Activated T-cell treated with anti-CD3 and anti-CD28 coated beads for 48 hours (primary cell): Measurements from ENCODE around the gene PRPF19.

Source experiments
- DNase-seq: peaks from one replicate; pipeline ENCODE4 v3.0.0-alpha.2; 2020; ENCODE audit warnings: low read depth

Gene PRPF19

GRCh38 chr11:60857378-60858232 is 48.8 kb downstream of the PRPF19 start:
- no peak for DNase-seq

- no peak for DNase-seq
Measured at GRCh38 chr11:60855726-60856633, 50.4 kb downstream of the PRPF19 start, which contains the start of gene PTGDR2. Gene PTGDR2, minus strand, starts transcription at chr11:60855950. Its CDS starts 2,228 bp downstream, at chr11:60853722.

DNA sequence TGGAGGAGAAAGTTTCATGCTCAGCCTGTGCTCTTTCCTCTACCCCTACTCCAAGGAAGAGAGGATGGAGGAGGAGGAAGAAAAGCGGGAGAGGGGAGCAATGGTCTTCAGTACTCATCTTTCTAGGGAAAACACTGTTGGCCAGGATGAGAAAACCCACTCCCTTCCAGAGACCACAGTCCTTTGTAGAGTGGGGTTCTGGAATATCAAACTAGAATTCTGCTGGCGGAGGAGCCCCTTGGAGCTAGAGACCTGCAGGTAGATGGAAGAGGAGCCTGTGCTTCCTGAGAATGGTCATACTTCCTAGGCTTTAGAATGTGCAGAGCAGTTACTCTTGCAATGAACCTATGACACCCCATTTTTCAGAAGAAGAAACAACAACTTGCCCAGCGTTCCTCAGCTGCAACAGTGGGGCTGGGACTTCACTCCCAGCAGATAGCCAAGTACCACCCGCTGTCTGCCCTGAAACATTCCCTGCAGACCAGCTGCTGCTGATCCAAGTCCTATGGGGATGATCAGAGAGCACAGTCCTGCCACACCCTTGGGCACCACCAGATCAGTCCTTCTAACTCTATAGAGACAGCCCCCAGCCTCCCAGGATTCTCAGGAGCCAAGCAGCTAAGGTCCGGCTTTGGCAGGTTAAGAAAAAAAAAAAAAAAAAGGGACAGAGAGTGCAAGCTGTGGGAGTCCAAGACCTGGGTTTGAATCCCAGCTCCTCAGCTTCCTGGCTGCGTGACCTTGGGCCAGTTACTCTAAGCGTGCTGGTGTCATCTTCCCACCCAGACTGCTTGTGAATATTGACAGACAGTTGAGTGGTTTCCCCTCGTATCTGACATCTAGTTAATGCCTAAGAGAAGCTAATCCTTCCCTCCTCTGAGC is 51.3 kb downstream of the PRPF19 start:
- DNase-seq, result no peak

- DNase-seq, result no peak
Measured at GRCh38 chr11:60854140-60854846, 52.1 kb downstream of the PRPF19 start.

- DNase-seq, result no peak
Measured at GRCh38 chr11:60852982-60853950, 53.1 kb downstream of the PRPF19 start.

- no peak for DNase-seq
Measured at GRCh38 chr11:60852117-60852981, 54.0 kb downstream of the PRPF19 start.

GRCh38 chr11:60851327-60852104 is 54.9 kb downstream of the PRPF19 start:
- no peak for DNase-seq

DNA sequence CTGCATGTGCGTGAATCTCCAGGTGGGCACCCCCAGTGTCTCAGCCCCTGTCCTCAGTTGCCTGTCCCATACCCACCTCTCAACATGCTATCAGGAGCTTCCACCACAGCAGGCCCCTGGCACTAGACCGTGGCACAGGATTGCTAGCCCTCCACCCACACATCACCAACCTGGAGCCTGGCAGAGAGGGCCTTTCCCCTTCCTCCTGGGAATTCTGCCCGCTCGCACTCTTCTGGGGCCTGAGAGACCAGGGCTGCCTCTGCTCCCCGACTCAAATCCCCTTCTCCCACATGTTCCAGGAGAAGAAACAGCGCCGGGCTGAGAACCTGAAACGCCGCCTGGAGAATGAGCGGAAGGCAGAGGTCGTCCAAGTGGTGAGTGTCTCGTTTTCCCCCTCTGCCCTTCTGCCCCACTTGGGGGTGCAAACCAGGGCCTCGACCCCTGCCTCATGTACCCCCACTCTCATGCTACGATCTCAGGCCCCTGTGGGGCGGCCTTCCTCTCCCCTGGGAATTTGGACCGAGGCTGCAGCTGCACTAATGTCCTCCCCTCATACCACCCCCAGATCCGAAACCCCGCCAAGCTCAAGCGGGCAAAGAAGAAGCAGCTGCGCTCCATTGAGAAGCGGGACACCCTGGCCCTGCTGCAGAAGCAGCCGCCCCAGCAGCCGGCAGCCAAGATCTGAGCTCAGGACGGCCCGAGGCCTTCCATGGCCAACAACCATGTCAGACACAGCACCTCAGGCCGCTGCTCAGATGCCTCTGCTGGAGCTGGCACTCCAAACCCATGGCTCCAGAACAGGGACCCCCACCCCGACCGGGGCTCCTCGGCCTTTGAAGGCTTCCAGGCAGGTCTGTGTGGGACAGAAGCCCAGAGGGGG is 56.5 kb downstream of the PRPF19 start:
- no peak for DNase-seq

- DNase-seq, result no peak
Measured at GRCh38 chr11:60848714-60849151, 57.7 kb downstream of the PRPF19 start.

DNA sequence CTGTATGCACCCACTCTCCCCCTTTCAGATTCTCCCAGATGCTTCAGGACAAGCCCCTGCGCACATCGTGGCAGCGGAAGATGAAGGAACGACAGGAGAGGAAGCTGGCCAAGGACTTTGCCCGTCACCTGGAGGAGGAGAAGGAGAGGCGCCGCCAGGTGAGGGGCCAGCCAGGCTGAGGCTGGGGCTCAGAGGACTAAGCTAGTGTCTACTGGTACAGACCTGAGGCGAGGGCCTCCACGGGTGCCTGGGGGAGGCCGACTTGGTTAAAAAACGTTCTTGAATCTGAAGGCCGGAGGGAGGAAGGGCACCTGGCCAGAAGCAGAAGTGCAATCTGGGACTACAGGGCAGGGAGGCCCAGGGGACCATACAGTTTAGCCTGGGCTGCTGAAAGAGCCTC is 58.5 kb downstream of the PRPF19 start:
- no peak for DNase-seq

DNA sequence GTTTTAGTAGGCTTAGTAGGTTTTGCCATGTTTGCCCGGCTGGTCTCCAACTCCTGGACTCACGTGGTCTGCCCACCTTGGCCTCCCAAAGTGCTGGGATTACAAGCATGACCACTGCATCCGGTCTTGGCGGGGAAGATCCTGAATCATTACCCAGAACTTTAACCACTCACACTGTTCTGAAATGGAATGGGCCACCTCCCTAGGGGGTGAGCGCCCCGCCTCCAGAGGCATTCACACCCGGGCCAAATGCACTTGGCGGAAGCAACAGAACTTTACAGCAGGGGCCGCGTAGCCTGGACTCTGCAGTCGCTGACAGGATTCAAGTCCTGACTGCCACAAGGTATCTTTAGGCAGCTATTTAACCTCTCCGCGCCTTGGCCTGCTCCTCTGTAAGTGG is 59.1 kb downstream of the PRPF19 start:
- DNase-seq, result no peak

GRCh38 chr11:60845338-60845737 is 61.0 kb downstream of the PRPF19 start:
- DNase-seq, result no peak

- DNase-seq, result no peak
Measured at GRCh38 chr11:60844870-60845221, 61.5 kb downstream of the PRPF19 start.

DNA sequence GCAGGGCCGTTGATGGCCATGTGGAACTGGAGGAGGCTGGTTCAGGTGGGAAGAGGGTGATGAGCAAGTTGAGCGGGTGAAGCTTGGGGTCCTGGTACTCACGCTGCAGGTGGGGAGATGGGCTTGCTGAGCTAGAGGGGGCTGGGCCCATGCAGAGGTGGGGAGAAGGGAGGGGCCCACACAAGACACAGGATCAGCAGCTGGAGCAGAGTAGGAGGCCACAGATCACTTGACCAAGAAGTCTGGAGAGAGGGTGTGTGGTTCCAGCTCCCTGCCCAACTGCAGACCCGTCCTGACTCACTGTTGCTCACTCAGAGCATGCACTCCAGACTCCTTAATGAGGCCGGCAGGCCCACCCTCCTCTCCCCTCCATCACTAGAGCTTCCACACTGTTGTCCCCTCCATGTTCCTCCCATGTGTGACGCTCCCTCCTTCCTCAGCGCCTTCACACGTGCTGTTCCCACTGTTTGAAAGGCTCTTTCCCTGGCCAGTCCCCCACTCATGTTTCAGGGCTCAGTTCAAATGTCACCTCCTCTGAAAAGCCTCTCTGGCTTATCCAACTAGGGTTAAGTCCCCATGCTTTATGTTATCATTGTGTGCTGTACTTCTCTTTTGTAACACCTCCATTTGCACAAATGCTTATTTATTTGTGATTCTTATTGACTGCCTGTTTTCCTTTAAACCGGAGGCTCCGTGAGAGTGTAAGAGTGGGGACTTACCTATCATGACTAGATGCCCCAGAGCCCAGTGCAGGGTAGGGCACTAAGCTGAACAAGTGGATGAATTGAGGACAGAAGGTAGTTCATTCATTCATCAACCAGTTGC is 62.1 kb downstream of the PRPF19 start:
- no peak for DNase-seq

GRCh38 chr11:60842668-60843600 is 63.5 kb downstream of the PRPF19 start:
- DNase-seq, result no peak
